Liver (tissue), 9 donors: ENCODE measurements around the gene GMDS. TPM values are rescaled to one million over a fixed set of nuclear protein-coding genes. Genes with fewer than 3 reads are reported as not detected.

Experiments
- DNase-seq: peaks from one replicate; pipeline ENCODE4 v3.0.0-alpha.2; 2017; ENCODE audit warnings: low spot score
- H3K27ac ChIP-seq, 2 donors: one replicate each; pipeline ENCODE4 v1.7.0; 2013; ENCODE audit warnings: inconsistent platforms in 2 of 2, low read length in 2 of 2, control low read depth in 1 of 2, low read depth in 1 of 2, mild to moderate bottlenecking in 1 of 2
- H3K27me3 ChIP-seq, 4 donors: one replicate each; pipeline versions ENCODE4 v1.6.1 to v1.7.0; 2013; ENCODE audit warnings: low read length in 3 of 4, inconsistent platforms in 1 of 4, mild to moderate bottlenecking in 1 of 4, moderate library complexity in 1 of 4; ENCODE audit not compliant: control insufficient read depth in 4 of 4, insufficient read depth in 4 of 4
- H3K36me3 ChIP-seq, 4 donors: one replicate each; pipeline versions ENCODE4 v1.6.1 to v1.7.0; 2013; ENCODE audit warnings: low read length in 3 of 4, mild to moderate bottlenecking in 3 of 4, low read depth in 1 of 4, moderate library complexity in 1 of 4; ENCODE audit not compliant: control insufficient read depth in 4 of 4, insufficient read depth in 3 of 4
- H3K4me1 ChIP-seq, 4 donors: one replicate each; pipeline versions ENCODE4 v1.6.1 to v1.7.0; 2013; ENCODE audit warnings: low read length in 3 of 4, mild to moderate bottlenecking in 3 of 4, moderate library complexity in 1 of 4; ENCODE audit not compliant: control insufficient read depth in 4 of 4, insufficient read depth in 4 of 4
- H3K4me3 ChIP-seq, 3 donors: one replicate each; pipeline versions ENCODE4 v1.6.1 to v1.7.0; 2013; ENCODE audit warnings: low read length in 3 of 3, control low read depth in 1 of 3, low read depth in 1 of 3, mild to moderate bottlenecking in 1 of 3
- H3K9ac ChIP-seq, 2 donors: one replicate each; pipeline ENCODE4 v1.7.0; 2013; ENCODE audit warnings: low read length in 2 of 2, mild to moderate bottlenecking in 2 of 2, moderate library complexity in 2 of 2, control low read depth in 1 of 2, low read depth in 1 of 2
- H3K9me3 ChIP-seq, 4 donors: one replicate each; pipeline versions ENCODE4 v1.6.1 to v1.7.0; 2013; ENCODE audit warnings: low read length in 3 of 4; ENCODE audit not compliant: control insufficient read depth in 4 of 4
- EGR1 ChIP-seq, 2 donors: IDR thresholded peaks; 2 replicates each; pipeline ENCODE4 v1.6.1; 2016 to 2018; ENCODE audit warnings: antibody characterized with exemption in 2 of 2, low read depth in 2 of 2
- FOXA1 ChIP-seq: IDR thresholded peaks from 2 replicates; pipeline ENCODE4 v1.6.1; 2016; ENCODE audit warnings: antibody characterized with exemption
- FOXA2 ChIP-seq: IDR thresholded peaks from 2 replicates; pipeline ENCODE4 v1.6.1; 2016; ENCODE audit warnings: antibody characterized with exemption
- GABPA ChIP-seq, 2 donors: IDR thresholded peaks in 1 of 2; conservative IDR thresholded peaks in 1 of 2; 2 replicates each; pipeline ENCODE4 v1.6.1; 2016; ENCODE audit warnings: antibody characterized with exemption in 2 of 2, mild to moderate bottlenecking in 1 of 2, moderate library complexity in 1 of 2
- HNF4A ChIP-seq, 2 donors: conservative IDR thresholded peaks; 2 replicates each; pipeline ENCODE4 v1.6.1; 2016; ENCODE audit warnings: antibody characterized with exemption in 2 of 2, mild to moderate bottlenecking in 2 of 2
- HNF4G ChIP-seq: IDR thresholded peaks from 2 replicates; pipeline ENCODE4 v1.6.1; 2016; ENCODE audit warnings: antibody characterized with exemption
- JUND ChIP-seq, 2 donors: IDR thresholded peaks; 2 replicates each; pipeline ENCODE4 v1.6.1; 2016; ENCODE audit warnings: antibody characterized with exemption in 2 of 2
- NR2F2 ChIP-seq: IDR thresholded peaks from 2 replicates; pipeline ENCODE4 v1.6.1; 2016; ENCODE audit warnings: antibody characterized with exemption
- RAD21 ChIP-seq, 2 donors: IDR thresholded peaks; 2 replicates each; pipeline ENCODE4 v1.6.1; 2016; ENCODE audit warnings: antibody characterized with exemption in 2 of 2, mild to moderate bottlenecking in 2 of 2
- RXRA ChIP-seq, 2 donors: IDR thresholded peaks; 2 replicates each; pipeline ENCODE4 v1.6.1; 2017 to 2018; ENCODE audit warnings: antibody characterized with exemption in 2 of 2, mild to moderate bottlenecking in 1 of 2
- SP1 ChIP-seq: IDR thresholded peaks from 2 replicates; pipeline ENCODE4 v1.6.1; 2018; ENCODE audit warnings: antibody characterized with exemption, mild to moderate bottlenecking
- TAF1 ChIP-seq: conservative IDR thresholded peaks from 2 replicates; pipeline ENCODE4 v1.6.1; 2016; ENCODE audit warnings: antibody characterized with exemption, mild to moderate bottlenecking
- YY1 ChIP-seq: IDR thresholded peaks from 2 replicates; pipeline ENCODE4 v1.6.1; 2016; ENCODE audit warnings: antibody characterized with exemption, mild to moderate bottlenecking
- WGBS: extraction: QIAGEN DNeasy Blood & Tissue Kit; methylation state at CpG from one replicate; pipeline ENCODE4 v1.1.7; 2013; 5-methylcytosine and 5-hydroxymethylcytosine counted together
- polyA plus RNA-seq, 2 donors: library from polyadenylated mRNA; stranded (reverse) in 1 of 2; unstranded in 1 of 2; fragments of 200-250 nt in 1 of 2; fragments of >200 nt in 1 of 2; fragmentation: Nextera tagmentation in 1 of 2; extraction: Ambion mirVana in 1 of 2; gene quantifications; one replicate each; pipeline versions ENCODE4 v1.2.1 to v1.2.3, GENCODE V29; 2013 to 2015
- total RNA-seq, 2 donors: library from RNA; depleted of rRNA; stranded (reverse); fragments of >200 nt; gene quantifications; one replicate each; pipeline ENCODE4 v1.2.3, GENCODE V29; 2014
- TF ChIP-seq, protein P1 (sequence below): IDR thresholded peaks from 2 replicates; pipeline ENCODE4 v1.6.1; 2016; ENCODE audit warnings: antibody characterized with exemption
- TF ChIP-seq, protein P2 (sequence below): IDR thresholded peaks from 2 replicates; pipeline ENCODE4 v1.6.1; 2016; ENCODE audit warnings: antibody characterized with exemption
- TF ChIP-seq, protein P3 (sequence below): IDR thresholded peaks from 2 replicates; pipeline ENCODE4 v1.6.1; 2016; ENCODE audit warnings: antibody characterized with exemption
- TF ChIP-seq, protein P4 (sequence below): IDR thresholded peaks from 2 replicates; pipeline ENCODE4 v1.6.1; 2016; ENCODE audit warnings: antibody characterized with exemption, mild to moderate bottlenecking
- TF ChIP-seq, protein P5 (sequence below): fragments of 150-350 bp; IDR thresholded peaks from 2 replicates; pipeline ENCODE4 v1.5.1; 2017; ENCODE audit warnings: improper control_type of control experiment, low read depth, low read length; ENCODE audit not compliant: missing input control
- donor health status: healthy.
- donor health status: healthy.
- donor health status: healthy.
- donor health status: healthy.
- donor health status: healthy.

Gene GMDS
- total and polyA plus RNA-seq, 4 donors, result 3.5 to 15.6 (median 13.0) TPM

DNA sequence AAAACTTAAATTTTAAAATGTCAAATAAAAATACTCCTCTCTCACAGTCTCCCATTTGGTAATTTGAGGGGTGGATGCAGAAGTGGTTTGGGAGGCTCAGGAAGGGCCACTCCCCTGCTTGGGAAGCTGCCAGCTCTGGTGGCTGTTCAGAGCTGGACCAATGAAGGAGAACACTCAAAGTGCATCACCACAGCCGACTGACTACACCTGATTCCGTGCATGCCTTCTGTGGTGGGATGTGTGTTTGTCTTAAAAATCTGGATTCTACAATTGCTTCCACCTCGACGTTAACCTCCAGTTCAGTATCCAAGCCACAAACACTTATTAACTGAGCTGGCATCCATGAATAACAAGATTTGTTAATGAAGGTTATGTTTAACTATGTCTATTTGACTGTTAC is 498.4 kb downstream of the GMDS start:
- 89% methylated on average over 4 of the region's 4 CpGs for WGBS
- no peak overlapping the region for H3K4me3 ChIP-seq
- no peaks in the 10 kb centered on the region for H3K4me1 ChIP-seq
- no peak overlapping the region for H3K9ac ChIP-seq
- TF ChIP-seq JUND (IDR thresholded peaks at IDR 0.05) (no peak), YY1 (no peak), HNF4A (conservative IDR thresholded peaks at IDR 0.05) (no peak), TAF1 (no peak), GABPA (IDR thresholded peaks at IDR 0.05 in 1 of 2, conservative IDR thresholded peaks at IDR 0.05 in 1 of 2) (no peak), RAD21 (IDR thresholded peaks at IDR 0.05) (no peak), HNF4G (no peak), SP1 (no peak)
- TF ChIP-seq, protein P1, sequence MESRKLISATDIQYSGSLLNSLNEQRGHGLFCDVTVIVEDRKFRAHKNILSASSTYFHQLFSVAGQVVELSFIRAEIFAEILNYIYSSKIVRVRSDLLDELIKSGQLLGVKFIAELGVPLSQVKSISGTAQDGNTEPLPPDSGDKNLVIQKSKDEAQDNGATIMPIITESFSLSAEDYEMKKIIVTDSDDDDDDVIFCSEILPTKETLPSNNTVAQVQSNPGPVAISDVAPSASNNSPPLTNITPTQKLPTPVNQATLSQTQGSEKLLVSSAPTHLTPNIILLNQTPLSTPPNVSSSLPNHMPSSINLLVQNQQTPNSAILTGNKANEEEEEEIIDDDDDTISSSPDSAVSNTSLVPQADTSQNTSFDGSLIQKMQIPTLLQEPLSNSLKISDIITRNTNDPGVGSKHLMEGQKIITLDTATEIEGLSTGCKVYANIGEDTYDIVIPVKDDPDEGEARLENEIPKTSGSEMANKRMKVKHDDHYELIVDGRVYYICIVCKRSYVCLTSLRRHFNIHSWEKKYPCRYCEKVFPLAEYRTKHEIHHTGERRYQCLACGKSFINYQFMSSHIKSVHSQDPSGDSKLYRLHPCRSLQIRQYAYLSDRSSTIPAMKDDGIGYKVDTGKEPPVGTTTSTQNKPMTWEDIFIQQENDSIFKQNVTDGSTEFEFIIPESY, result no peak
- TF ChIP-seq, protein P2, sequence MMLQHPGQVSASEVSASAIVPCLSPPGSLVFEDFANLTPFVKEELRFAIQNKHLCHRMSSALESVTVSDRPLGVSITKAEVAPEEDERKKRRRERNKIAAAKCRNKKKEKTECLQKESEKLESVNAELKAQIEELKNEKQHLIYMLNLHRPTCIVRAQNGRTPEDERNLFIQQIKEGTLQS, result no peak
- TF ChIP-seq, protein P3, sequence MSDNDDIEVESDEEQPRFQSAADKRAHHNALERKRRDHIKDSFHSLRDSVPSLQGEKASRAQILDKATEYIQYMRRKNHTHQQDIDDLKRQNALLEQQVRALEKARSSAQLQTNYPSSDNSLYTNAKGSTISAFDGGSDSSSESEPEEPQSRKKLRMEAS, result no peak
- no peaks in the 10 kb centered on the region for H3K27me3 ChIP-seq
- no peaks in the 10 kb centered on the region for H3K9me3 ChIP-seq
- peaks cover 0 to 2% (median 0%) of the 10 kb centered on the region in 4 donors for H3K36me3 ChIP-seq
- no peak overlapping the region for H3K27ac ChIP-seq
- DNase-seq, result no peak

DNA sequence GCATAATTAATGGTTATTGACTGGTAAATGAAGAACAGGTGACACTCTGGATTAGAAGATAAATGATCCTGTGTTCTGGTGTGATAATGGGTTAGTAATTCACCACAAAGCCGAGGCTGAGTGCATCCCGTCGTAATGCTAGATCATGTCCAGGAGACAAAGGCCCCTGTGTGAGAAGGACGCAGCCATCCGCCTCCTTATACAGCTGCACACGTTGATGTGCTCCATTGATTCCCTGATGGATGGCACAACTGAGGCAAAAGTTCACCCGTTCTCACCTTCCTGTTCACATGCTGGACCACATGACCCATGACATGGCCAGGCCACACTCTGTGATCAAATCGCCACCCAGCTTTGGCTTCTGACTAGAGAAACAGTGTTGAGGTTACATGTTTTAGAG is 499.6 kb downstream of the GMDS start:
- H3K4me3 ChIP-seq, result no peak overlapping the region
- H3K9me3 ChIP-seq, result no peaks in the 10 kb centered on the region
- H3K27me3 ChIP-seq, result no peaks in the 10 kb centered on the region
- H3K27ac ChIP-seq, result no peak overlapping the region
- H3K4me1 ChIP-seq, result no peaks in the 10 kb centered on the region
- TF ChIP-seq JUND (IDR thresholded peaks at IDR 0.05), result no peak
- 89% methylated on average over 8 of the region's 8 CpGs for WGBS
- H3K9ac ChIP-seq, result no peak overlapping the region
- no peak for DNase-seq
- H3K36me3 ChIP-seq, result no peaks in the 10 kb centered on the region

DNA sequence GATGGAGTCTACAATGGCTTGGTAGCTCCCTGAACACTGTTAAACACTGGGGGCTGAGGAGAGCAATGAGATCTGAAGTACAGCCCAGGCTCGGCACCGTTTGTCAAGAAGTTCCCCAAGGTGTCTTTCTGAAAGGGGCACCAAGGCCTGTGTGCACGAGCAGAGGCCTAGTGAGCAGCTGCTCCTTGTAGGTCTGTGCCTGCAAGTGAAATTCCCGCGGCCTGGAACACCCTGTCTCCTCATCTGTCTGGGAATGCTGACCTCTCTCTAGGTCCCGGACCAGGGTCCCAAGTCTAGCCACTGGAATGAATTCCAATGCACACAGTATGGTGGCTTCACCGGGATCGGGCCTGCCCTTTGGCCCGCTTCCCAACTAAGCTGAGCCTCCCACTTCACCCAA is 500.9 kb downstream of the GMDS start:
- H3K36me3 ChIP-seq, result no peaks in the 10 kb centered on the region
- no peak overlapping the region for H3K9ac ChIP-seq
- WGBS, result 97% methylated on average over 9 of the region's 9 CpGs
- H3K4me1 ChIP-seq, result no peaks in the 10 kb centered on the region
- DNase-seq, result no peak
- H3K27ac ChIP-seq, result no peak overlapping the region
- no peaks in the 10 kb centered on the region for H3K27me3 ChIP-seq
- H3K9me3 ChIP-seq, result no peaks in the 10 kb centered on the region
- H3K4me3 ChIP-seq, result no peak overlapping the region
- TF ChIP-seq, protein P4, sequence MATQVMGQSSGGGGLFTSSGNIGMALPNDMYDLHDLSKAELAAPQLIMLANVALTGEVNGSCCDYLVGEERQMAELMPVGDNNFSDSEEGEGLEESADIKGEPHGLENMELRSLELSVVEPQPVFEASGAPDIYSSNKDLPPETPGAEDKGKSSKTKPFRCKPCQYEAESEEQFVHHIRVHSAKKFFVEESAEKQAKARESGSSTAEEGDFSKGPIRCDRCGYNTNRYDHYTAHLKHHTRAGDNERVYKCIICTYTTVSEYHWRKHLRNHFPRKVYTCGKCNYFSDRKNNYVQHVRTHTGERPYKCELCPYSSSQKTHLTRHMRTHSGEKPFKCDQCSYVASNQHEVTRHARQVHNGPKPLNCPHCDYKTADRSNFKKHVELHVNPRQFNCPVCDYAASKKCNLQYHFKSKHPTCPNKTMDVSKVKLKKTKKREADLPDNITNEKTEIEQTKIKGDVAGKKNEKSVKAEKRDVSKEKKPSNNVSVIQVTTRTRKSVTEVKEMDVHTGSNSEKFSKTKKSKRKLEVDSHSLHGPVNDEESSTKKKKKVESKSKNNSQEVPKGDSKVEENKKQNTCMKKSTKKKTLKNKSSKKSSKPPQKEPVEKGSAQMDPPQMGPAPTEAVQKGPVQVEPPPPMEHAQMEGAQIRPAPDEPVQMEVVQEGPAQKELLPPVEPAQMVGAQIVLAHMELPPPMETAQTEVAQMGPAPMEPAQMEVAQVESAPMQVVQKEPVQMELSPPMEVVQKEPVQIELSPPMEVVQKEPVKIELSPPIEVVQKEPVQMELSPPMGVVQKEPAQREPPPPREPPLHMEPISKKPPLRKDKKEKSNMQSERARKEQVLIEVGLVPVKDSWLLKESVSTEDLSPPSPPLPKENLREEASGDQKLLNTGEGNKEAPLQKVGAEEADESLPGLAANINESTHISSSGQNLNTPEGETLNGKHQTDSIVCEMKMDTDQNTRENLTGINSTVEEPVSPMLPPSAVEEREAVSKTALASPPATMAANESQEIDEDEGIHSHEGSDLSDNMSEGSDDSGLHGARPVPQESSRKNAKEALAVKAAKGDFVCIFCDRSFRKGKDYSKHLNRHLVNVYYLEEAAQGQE, result no peak
- TF ChIP-seq, protein P2, result no peak
- no peak for TF ChIP-seq FOXA2
- TF ChIP-seq SP1, result no peak
- no peak for TF ChIP-seq NR2F2
- no peak for TF ChIP-seq FOXA1
- TF ChIP-seq HNF4G, result no peak
- TF ChIP-seq RXRA (IDR thresholded peaks at IDR 0.05), result no peak
- no peak for TF ChIP-seq EGR1 (IDR thresholded peaks at IDR 0.05; ENCODE audit: low read depth in 2 of 2)
- TF ChIP-seq, protein P5, sequence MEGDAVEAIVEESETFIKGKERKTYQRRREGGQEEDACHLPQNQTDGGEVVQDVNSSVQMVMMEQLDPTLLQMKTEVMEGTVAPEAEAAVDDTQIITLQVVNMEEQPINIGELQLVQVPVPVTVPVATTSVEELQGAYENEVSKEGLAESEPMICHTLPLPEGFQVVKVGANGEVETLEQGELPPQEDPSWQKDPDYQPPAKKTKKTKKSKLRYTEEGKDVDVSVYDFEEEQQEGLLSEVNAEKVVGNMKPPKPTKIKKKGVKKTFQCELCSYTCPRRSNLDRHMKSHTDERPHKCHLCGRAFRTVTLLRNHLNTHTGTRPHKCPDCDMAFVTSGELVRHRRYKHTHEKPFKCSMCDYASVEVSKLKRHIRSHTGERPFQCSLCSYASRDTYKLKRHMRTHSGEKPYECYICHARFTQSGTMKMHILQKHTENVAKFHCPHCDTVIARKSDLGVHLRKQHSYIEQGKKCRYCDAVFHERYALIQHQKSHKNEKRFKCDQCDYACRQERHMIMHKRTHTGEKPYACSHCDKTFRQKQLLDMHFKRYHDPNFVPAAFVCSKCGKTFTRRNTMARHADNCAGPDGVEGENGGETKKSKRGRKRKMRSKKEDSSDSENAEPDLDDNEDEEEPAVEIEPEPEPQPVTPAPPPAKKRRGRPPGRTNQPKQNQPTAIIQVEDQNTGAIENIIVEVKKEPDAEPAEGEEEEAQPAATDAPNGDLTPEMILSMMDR, result no peak
